Stimulated activated CD4-positive, alpha-beta T cell treated with anti-CD3 and anti-CD28 coated beads, Interleukin-1b, Interleukin-23, amount 100 ng/mL, for 1 hour (primary cell): ENCODE data around the gene RIOK3.
A peak's percentile ranks its signal among the peaks of the same experiment; 100 is the strongest.
"Not testable (repeated sequence)": the region's sequence is repeated elsewhere in the genome, so short reads cannot be mapped to it uniquely, and the experiment has no call there.

Experiments used
- DNase-seq, 2 donors: peaks; one replicate each; pipeline ENCODE4 v3.0.0-alpha.2; 2020; ENCODE audit warnings: low read depth in 2 of 2

The RIOK3 gene, protein sequence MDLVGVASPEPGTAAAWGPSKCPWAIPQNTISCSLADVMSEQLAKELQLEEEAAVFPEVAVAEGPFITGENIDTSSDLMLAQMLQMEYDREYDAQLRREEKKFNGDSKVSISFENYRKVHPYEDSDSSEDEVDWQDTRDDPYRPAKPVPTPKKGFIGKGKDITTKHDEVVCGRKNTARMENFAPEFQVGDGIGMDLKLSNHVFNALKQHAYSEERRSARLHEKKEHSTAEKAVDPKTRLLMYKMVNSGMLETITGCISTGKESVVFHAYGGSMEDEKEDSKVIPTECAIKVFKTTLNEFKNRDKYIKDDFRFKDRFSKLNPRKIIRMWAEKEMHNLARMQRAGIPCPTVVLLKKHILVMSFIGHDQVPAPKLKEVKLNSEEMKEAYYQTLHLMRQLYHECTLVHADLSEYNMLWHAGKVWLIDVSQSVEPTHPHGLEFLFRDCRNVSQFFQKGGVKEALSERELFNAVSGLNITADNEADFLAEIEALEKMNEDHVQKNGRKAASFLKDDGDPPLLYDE

DNA sequence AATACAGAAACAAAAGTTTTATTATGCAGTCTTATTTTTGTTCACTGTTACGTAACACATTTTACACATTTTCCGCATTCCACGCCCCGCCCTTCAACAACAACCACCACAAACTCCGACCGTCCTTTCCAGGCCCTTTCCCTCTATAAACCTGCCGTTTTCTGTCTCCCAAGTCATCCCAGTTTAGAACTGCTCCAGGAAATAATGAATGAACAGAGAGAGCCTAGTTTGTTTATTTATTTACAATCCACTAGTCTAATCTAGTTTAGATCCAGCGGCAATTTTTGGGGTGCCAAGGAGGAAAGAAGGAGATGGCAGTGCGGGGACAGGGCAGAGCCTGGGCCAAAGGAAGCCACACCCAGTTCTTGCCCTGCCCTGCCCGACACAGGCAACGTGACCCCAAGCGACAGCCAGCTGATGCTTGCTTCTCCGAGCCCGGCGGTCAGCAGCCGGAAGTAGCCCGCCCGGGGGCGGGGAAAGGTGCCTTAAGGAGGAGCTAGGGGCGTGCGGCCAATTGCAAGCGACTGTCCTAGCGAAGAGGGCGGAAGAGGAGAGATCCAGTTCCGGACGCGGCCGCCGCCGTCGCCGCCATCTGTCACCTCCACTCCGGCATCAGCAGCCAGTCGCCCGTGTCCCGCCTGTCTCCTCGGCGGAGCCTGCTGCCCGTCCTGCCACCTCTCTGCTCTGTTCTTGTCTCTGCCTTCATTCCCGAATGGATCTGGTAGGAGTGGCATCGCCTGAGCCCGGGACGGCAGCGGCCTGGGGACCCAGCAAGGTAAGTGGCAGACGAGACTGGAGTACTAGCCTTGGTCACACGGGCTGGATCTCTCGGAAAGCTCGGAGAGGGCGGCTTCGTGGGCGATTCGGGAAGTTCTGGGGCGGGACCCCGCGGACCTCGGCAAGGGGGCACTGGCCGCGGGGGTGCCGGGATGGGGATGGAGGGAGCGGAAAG is at the start of gene RIOK3:
RIOK3 (plus strand) TSS at position 560 of the 952 bp plus-strand sequence; CDS start at position 713, 153 bp downstream.
- peak; percentile 46 to 68 for DNase-seq

DNA sequence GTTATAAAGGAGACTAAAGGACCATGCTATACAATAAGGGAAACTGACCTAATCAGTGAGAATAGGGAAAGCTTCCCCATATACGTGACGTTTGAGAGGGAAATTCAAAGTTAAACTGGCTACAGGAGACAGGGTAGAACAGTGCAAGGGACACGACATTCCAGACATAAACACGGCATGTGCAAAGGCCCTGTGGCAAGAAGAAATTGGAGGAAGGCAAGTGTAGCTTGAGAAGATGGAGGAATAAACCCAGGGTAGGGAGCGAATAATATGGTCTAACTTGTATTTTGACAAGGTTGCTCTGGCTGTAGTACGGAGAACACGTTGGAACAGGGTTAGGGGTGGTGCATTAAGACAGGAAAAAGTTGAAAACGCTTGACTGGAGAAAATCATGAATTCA is 49.8 kb upstream of the RIOK3 start:
- DNase-seq, result no peak

DNA sequence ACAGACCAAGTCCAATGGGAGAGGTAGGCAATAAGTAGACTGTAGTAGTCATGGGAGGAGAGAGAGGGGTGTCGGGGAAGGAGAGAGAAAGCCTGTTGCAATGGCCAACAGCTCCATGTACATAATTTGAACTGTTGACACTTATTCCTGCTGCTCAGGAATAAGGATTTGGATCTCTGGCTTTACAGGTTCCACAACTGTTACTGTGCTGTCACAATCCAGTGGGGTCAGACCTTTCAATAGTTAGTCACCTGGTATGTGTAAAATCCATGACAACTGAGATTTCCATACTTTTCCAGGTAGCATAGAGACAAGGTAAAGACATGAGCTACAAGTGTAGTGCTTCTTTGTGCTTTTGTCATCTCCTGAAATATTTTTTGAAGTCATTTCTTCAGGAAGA is 47.5 kb upstream of the RIOK3 start:
- no peak for DNase-seq

DNA sequence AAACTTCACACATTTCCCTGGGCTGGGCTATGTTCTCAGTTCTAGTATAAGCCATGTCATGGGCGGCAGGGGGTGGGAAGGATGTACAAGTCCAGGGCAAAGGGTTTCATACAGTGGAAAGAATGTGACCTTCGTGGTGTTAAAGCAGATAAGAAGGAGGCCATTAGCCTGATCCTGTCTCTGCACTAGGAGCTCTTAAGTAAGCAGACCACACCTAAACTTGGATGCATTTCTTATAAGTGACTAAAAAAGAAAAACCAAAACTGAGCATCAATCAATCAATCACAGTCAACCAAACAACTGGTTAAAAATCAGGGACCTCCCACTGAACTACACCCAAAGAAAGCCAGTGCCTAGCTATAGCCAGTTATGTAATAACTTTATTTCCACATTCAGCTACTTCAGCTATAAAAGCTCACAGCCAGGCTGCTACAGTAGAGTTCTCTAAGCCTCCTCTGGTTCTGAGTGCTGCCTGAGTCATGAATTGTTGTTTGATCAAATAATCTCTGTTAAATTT is 46.8 kb upstream of the RIOK3 start:
- DNase-seq, result no peak

DNA sequence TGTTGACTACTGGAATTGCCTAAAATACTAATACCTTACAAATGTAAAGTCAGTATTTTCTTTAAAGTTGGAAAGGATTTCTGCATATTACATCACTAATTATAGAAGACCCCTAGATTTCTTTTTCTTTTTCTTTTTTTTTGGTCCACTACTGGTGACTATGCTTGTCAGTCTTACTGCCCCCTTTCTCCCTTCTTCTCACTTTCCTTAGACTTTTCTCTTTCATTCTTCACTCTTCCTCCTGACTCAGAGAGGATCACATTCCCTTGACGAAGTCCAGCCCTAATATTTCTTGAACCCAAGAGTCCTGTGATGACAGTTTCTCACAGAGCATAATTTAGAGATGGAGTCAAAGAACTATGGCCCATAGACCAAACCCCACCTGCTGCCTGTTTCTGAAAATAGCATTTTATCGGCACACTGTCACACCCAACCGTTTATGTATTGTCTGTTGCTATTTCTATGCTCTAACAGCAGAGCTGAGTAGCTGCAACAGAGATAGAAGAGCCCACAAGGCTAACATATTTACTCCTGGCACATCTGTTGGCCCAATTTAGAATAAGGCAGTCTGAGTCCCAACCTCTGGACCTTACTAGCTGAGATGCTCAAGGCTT is 40.6 kb upstream of the RIOK3 start:
- no peak for DNase-seq

DNA sequence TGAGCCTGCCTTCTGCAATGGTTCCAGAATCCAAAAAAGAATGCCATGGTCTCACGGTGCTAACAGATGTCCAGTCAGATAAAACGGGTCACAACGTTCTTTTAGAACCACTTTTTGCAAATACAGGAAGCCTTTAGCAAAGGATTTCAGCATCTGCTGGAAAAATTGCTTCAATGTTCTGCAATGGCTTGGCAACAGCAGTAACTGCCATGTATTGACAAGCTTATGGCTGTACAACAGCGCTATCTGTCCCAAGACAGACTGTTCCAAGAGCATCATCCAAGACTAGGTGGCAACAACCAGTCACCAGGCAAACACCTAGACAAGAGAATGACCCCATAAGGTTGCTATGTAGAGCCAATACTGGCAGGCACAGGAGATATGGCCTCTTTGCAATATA is 37.6 kb upstream of the RIOK3 start:
- DNase-seq, result no peak

DNA sequence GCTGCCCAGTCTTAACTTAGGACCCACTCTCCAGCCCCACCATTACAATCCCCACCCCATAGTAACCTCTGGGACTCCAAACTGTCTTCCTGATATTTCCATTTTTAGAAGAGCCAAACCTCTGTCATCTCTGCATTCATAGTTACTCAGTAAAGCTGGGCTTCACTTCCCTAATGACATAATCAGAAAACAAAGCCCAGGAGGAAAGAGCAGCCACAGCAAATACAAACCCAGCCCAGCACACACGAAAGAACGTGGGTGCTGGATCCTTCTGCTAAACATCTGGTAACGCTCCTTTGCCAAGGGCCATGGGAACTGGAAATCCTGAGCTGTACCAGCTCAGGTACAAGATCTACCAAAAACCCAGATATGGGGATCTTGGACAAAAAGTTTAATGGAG is 36.8 kb upstream of the RIOK3 start:
- no peak for DNase-seq

DNA sequence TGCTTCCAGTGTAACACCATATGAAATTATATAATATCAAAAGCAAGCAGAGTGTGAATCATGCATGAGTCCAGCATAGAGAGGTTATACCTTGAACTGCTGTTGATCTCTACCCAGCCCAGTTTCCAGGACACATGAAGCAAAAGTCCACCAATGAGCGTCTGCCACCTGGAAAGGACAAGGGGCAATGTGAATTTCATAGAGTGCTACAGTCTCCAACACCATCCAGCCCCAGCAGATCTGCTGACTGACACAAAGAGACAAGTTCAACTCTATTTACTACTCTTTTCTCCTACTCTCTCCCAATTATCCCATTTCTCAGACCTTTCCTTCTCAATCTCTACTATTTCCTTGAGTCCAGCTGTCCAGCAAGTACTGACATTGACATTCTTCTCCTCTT is 31.8 kb upstream of the RIOK3 start:
- DNase-seq, result no peak

DNA sequence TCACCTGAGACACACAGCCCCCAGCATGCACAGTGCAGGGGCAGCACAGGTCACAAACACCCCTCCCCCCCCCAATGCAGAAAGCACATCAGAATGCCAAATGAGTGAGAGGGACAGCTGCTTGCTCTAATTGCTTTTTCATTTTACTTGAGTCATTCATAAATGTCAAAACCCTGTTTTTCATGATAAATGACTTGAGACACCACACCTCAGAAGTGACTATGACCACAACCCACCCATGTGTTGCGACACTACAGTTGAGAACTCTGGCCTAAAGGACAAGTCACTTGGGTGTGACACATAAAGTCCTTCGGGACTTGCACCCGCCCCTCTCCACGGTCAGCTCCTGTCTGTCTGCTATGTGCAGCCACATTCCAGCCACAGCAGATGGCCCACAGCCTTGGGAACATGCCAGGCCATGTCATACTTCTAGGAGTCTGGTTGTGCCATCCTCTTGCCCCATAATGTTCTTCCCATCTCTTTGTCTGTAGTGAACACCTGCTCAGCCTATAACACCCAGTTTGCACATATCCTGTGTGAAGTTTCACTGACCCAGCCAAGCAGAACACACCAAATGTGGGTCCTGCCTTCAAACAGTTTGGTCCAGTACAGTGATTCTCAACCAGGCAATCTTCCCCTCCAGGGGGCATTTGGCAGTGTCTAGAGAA is 30.2 kb upstream of the RIOK3 start:
- no peak for DNase-seq

DNA sequence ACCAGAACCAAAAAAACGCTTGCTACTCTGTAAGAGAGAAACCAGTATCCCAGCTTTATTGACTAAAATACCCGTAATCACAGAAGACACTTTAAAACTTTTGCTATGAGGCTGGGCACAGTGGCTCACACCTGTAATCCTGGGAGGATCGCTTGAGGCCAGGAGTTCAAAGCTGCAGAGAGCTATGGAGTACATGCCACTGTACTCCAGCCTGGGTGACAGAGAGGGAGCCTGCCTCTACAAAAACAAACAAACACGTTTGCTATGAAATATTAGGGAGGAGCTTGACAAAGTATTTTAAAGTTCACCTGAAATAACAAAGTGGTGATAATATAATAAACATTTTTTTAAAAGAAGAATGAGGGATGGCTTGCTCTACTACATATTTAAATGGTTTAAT is 28.5 kb upstream of the RIOK3 start:
- DNase-seq, result no peak

DNA sequence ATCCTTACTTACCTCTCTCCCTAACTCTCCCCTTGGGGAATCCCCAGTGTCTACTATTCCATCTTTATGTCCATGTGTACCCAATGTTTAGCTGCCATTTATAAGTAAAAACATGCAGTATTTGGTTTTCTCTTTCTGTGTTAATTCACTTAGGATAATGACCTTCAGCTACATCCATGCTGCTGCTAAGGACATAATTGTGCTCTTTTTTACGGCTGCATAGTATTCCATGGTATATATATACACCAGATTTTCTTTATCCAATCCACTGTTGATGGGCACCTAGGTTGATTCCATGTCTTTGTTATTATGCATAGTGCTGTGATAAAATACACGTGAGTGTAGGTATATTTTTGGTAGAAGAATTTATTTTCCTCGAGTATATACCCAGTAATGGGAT is 24.3 kb upstream of the RIOK3 start:
- DNase-seq, result no peak

DNA sequence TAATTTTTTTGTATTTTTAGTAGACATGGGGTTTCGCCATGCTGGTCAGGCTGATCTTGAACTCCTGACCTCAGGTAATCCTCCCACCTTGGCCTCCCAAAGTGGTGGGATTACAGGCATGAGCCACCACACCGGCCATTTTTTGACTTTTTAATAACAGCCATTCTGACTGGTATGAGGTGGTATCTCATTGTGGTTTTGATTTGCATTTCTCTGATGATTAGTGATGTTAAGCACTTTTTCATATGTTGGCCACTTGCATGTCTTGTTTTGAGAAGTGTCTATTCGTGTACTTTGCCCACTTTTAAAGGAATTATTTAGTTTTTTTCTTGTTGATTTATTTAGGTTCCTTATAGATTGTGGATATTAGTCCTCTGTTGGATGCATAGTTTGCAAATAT is 23.5 kb upstream of the RIOK3 start:
- not testable (repeated sequence) for DNase-seq

DNA sequence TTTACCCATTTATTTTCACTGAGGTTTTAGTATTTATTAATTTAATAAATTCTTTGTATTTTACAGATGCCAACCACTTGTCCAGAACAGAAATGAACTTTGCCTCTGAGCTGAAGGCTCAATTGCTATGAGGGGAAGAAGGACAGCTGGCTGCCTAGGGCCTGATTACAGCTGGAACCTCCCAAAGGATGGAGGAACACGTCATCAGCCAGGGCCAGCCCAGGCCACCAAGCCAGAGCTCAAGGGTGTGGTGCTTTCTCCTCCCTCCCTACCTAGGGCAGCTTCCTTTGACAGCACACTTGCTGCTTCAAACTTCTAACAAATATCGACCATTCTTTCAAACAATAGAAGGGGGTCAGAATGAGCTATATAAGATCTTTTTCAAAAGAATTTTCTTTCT is 19.7 kb upstream of the RIOK3 start:
- no peak for DNase-seq

DNA sequence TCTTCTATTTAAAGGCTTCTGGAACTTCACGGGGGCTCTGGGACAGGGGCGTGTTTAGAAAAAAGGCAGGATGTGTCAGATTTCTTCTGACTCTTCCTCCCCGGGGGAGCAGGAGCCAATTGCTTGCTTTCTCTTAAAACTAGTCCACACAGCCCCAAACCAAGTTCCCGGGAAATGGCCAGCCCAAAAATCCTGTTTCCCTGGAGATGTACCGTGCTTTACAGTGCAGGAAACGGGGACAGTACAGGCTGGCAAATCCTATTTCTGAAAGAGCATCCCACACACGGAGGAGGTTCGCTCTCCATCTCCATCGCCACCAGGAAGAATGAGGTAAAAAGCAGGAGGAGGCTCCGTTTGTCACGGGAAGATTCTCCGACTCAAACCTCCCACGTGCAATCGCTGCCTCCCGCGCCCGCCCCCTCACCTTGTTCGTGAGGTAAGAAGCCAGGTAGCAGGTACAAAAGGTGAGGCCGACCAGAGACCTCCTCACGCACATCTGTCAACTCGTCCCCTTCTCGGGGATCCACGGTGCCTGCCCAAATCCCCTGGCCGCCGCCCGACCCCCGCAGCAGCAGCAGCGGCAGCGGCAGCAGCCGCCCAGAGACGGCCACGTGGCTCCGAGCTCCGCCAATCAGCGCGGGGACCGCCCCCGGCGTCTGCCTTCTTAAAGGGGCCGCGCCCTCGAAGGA is 15.6 kb upstream of the RIOK3 start:
- peak; percentile 21 to 60 for DNase-seq

DNA sequence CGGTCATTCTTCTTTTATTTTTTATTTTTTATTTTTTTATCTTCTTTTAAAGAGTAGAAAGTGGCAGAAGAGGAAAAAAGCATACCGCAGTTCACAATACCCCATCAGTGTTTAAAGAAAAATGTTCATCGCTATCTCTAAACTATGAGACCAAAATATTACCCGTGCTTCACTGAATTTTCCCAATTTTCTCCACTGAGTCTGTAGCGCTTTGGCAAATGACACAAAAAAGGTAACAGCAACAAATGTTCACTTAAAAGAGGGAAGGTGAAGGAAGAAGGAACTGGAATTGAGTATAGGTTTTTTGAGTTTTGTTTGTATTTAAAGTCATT is 15.1 kb upstream of the RIOK3 start:
- DNase-seq, result no peak

DNA sequence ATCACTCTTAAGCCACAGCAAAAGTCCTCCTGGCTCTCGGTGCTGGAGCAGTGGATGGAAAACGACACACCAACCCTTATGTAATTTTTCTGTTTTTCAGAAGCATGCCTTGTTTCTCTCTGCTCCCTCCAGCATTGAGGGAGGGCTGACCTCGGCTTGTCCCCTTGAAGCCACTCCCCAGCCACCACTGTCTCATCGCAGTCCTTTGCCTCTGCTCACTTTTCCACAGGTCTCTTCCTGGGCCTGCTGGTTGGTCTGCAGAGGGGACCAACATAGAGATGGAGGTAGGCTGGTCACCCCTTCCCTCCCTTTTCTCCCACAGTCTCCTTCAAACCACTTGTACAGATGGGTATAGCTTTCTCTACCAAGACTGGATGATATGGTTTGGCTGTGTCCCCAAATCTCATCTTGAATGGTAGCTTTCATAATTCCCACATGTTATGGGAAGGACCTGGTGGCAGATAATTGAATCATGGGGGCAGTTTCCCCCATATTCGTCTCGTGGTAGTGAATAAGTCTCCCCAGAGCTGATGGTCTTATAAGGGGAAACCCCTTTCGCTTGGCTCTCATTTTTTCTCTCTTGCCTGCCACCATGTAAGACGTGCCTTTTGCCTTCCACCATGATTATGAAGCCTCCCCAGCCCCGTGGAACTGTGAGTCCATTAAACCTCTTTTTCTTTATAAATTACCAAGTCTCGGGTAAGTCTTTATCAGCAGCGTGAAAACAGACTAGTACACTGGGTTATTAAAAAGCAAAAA is 14.3 kb upstream of the RIOK3 start:
- DNase-seq, result no peak

DNA sequence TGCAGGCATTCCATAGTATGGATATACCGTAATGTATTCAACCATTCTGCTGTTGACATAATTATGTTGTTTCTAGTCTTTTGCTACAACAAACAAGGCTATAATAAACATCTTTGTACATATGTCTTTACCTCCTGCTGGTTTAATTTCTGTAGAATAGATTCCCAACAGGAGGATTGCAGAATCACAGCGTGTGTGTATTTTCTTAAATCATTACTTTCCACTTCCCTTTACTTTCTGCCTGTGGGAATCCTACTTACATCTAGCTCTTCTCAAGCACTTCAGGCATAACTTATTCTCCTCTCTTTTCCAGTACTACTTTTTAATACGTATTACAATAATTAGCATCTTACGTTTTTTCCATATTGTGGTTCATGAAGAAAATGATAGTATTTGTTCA is 13.0 kb upstream of the RIOK3 start:
- DNase-seq, result no peak

DNA sequence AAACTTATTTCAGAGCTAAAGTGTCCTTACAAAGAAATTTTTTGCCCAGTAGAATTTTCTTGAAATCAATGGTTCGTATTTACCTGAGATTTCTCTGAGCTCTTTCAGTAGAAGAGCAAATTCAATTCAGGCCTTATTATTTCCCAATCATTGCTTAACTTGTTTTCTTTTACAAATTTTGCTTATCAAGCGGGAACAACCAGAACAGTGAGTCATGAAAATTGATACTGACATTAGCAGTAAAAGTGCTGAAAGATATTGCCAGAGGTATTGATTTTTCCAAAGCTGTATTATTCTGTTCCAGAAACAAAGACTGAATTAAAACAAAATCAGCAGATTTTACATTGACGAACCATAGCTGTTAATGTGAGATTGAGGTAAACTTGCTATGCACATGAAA is 10.1 kb upstream of the RIOK3 start:
- DNase-seq, result no peak

DNA sequence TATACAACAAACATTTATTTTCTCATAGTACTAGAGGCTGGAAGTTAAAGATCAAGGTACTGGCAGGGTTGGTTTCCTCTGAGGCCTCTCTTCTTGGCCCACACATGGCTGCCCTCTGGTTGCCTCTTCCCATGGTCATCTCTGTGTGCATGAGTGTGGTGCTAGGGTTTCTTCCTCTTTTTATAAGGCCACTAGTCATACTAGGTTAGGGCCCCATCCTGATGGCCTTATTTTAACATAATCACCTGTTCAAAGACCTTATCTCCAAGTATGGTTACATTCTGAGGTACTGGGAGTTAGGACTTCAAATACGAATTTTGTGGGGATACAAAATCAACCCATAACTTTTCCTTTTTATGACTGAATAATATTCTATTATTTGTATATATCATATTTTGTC is 4.8 kb upstream of the RIOK3 start:
- no peak for DNase-seq

DNA sequence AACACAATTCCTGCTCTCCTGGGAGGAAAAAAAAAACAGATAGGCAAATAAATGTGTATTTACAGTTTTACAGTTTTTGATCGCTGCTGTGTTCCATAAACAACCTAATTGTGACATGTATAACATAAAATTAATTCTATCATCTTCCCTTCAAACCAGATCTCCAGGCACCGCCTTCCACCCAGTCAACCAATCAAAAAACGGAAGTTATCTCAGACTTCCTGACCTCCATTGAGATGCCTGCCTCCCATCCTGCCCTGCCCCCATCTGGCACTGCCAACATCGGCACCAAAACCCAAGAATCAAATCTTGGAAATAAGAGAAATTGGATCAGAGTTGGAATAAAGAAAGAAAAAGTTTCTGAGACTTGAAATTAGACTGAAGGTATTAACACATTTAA is 3.1 kb upstream of the RIOK3 start:
- no peak for DNase-seq
